OCI-LY7 (cell line): ENCODE data around the gene GRHL1. TPM values are rescaled to one million over a fixed set of nuclear protein-coding genes. Genes with fewer than 3 reads are reported as not detected.

Experiments
- BruUV-seq: library from RNA; stranded (reverse); fragments of 400-500 nt; replicated peaks from 2 replicates; lab custom pipeline; 2021; lab: Mats Ljungman, UMichigan
- CTCF ChIA-PET: fragments of 300-600 bp; sonication (Branson Sonifier 250); formaldehyde crosslinking; loops from one replicate; lab custom pipeline; 2022; ENCODE audit warnings: antibody characterized with exemption; ENCODE audit not compliant: unreplicated experiment; lab: Charles Lee
- POLR2A ChIA-PET: fragments of 300-600 bp; sonication (Branson Sonifier 250); formaldehyde crosslinking; loops from one replicate; lab custom pipeline; 2022; ENCODE audit warnings: antibody characterized with exemption; lab: Charles Lee
- DNase-seq: peaks from one replicate; pipeline ENCODE4 v3.0.0-alpha.2; 2015; ENCODE audit warnings: low spot score
- H2AFZ ChIP-seq: fragments of 200-600 bp; sonication (generic), shearing (Covaris generic); 2 replicates; pipeline ENCODE4 v1.6.1; 2014; ENCODE audit warnings: mild to moderate bottlenecking, antibody characterized with exemption, low read length, moderate library complexity
- H3K27ac ChIP-seq: fragments of 200-600 bp; sonication (generic); 2 replicates; pipeline ENCODE4 v1.5.1; 2014; ENCODE audit warnings: mixed run types, low read depth, mild to moderate bottlenecking, moderate library complexity, low read length, inconsistent platforms; ENCODE audit not compliant: poor library complexity, severe bottlenecking
- H3K36me3 ChIP-seq: fragments of 200-600 bp; sonication (generic); 2 replicates; pipeline ENCODE4 v1.6.1; 2014; ENCODE audit warnings: mild to moderate bottlenecking, antibody characterized with exemption, low read length, moderate library complexity, mixed read lengths; ENCODE audit not compliant: insufficient read depth
- H3K4me1 ChIP-seq: fragments of 200-600 bp; sonication (generic); 2 replicates; pipeline ENCODE4 v1.5.1; 2014; ENCODE audit warnings: mild to moderate bottlenecking, low read length; ENCODE audit not compliant: insufficient read depth, poor library complexity, severe bottlenecking
- H3K4me2 ChIP-seq: fragments of 200-600 bp; sonication (generic); 2 replicates; pipeline ENCODE4 v1.6.1; 2014; ENCODE audit warnings: mild to moderate bottlenecking, low read length
- H3K4me3 ChIP-seq: fragments of 200-600 bp; sonication (generic); 2 replicates; pipeline ENCODE4 v1.5.1; 2014; ENCODE audit warnings: mild to moderate bottlenecking, low read depth, low read length; ENCODE audit not compliant: poor library complexity, severe bottlenecking
- H3K79me2 ChIP-seq: fragments of 200-600 bp; sonication (generic); 2 replicates; pipeline ENCODE4 v1.6.1; 2016; ENCODE audit warnings: low read depth, mild to moderate bottlenecking, low read length, moderate library complexity, mixed read lengths; ENCODE audit not compliant: insufficient read depth
- H3K9me2 ChIP-seq: fragments of 200-600 bp; sonication (generic); 2 replicates; pipeline ENCODE4 v1.6.1; 2016; ENCODE audit warnings: mild to moderate bottlenecking, low read length, mixed read lengths; ENCODE audit not compliant: insufficient read depth
- H3K9me3 ChIP-seq: fragments of 200-600 bp; sonication (generic); 2 replicates; pipeline ENCODE4 v1.6.1; 2014; ENCODE audit warnings: mild to moderate bottlenecking, mixed run types, low read length, mixed read lengths
- H4K20me1 ChIP-seq: fragments of 200-600 bp; sonication (generic); 2 replicates; pipeline ENCODE4 v1.6.1; 2014; ENCODE audit warnings: mild to moderate bottlenecking, antibody characterized with exemption, low read length, moderate library complexity, mixed read lengths; ENCODE audit not compliant: insufficient read depth
- EZH2phosphoT487 ChIP-seq: fragments of 200-600 bp; sonication (generic); IDR thresholded peaks from 2 replicates; pipeline ENCODE4 v1.6.1; 2018; ENCODE audit warnings: low read depth, borderline replicate concordance, mild to moderate bottlenecking, mixed run types, antibody characterized with exemption, low read length, moderate library complexity, mixed read lengths
- intact Hi-C: fragments of 100-400 bp; cut with micrococcal nuclease; formaldehyde crosslinking; loops from one replicate; pipeline ENCODE4 v1.10.0; 2022; ENCODE audit not compliant: unreplicated experiment
- total RNA-seq, 2 experiments: library from RNA; depleted of rRNA in 1 of 2; stranded (reverse); fragments of >200 nt in 1 of 2; shearing (Covaris generic) in 1 of 2; gene quantifications; 2 replicates each; pipeline ENCODE4 v1.2.3, GENCODE V29; 2014 to 2022
- TF ChIP-seq, protein P1 (sequence below): fragments of 200-600 bp; sonication (generic); conservative IDR thresholded peaks from 2 replicates; pipeline ENCODE4 v1.5.1; 2014; ENCODE audit warnings: mild to moderate bottlenecking, antibody characterized with exemption, low read length, moderate library complexity, mixed read lengths

The GRHL1 gene
- total RNA-seq, 2 experiments from 2014 or later, result 0.19 to 2.5 TPM

DNA sequence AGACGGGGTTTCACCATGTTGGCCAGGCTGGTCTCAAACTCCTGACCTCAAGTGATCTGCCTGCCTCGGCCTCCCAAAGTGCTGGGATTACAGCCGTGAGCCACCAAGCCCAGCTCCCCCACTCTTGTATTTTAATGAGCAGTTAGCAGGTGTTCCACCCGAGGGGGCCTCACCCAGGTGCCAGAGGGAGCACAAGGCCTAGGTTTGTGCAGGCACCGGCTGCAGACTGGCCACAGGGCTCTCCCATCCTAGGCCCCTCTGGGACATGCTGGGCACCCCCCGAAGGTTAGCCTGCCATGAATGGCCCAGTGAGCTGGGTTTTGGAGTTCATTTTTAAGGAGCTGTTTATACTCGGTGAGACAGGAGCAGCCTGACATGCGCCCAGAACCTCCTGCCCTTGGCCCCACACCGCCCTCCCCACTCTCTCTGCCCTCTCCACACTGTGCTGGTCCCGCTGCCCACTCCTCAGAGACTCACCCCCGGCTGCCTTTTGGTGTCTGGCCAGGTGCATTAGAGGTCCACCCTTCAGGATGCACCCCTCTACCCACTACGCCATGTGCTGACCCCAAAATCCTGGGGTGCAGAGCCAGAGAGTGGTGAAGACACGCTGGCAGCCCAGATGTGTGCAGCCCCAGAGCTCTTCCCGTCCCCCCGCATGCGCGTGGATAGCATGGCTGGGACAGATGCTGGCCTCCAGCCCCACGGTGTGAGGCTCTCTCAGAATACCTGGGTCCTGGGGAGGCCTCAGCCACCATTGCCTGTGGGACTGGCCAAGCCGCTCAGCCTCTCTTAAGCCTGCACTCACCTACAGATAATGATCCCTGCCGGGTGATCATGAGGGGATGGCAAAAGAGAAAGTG lies 80.6 kb downstream of the GRHL1 start:
- H3K4me2 ChIP-seq, result no peak overlapping the region
- intact Hi-C loops, result no loop called here
- POLR2A ChIA-PET, result no interaction called here

DNA sequence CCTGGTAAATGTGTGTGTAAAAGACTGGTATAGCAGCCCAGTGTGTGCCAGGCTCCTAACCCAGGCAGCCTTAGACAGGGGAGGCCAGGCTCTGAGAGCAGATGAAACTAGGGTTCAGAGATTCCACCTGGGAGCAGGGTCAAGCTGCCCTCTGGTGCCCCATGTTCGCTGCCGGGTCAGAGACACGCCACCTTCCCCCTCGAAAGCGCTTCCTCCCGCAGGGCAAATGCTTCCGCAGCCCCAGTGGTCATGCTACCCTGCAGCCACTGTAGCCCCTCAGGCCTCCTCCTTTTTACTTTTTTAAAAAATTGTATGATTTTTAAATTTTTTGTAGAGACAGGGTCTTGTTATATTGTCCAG lies 81.2 kb downstream of the GRHL1 start:
- no peak overlapping the region for H3K27ac ChIP-seq
- H4K20me1 ChIP-seq, result no peaks in the 10 kb centered on the region
- intact Hi-C loops, result no loop called here
- no peaks in the 10 kb centered on the region for H3K79me2 ChIP-seq
- H3K4me1 ChIP-seq, result no peaks in the 10 kb centered on the region
- H3K9me3 ChIP-seq, result no peaks in the 10 kb centered on the region
- ChIA-PET CTCF (no interaction called here), POLR2A (no interaction called here)
- DNase-seq, result no peak
- no peaks in the 10 kb centered on the region for H3K36me3 ChIP-seq
- TF ChIP-seq, protein P1, sequence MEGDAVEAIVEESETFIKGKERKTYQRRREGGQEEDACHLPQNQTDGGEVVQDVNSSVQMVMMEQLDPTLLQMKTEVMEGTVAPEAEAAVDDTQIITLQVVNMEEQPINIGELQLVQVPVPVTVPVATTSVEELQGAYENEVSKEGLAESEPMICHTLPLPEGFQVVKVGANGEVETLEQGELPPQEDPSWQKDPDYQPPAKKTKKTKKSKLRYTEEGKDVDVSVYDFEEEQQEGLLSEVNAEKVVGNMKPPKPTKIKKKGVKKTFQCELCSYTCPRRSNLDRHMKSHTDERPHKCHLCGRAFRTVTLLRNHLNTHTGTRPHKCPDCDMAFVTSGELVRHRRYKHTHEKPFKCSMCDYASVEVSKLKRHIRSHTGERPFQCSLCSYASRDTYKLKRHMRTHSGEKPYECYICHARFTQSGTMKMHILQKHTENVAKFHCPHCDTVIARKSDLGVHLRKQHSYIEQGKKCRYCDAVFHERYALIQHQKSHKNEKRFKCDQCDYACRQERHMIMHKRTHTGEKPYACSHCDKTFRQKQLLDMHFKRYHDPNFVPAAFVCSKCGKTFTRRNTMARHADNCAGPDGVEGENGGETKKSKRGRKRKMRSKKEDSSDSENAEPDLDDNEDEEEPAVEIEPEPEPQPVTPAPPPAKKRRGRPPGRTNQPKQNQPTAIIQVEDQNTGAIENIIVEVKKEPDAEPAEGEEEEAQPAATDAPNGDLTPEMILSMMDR, result no peak
- no peak for TF ChIP-seq EZH2phosphoT487
- no peak overlapping the region for H2AFZ ChIP-seq
- no peak overlapping the region for H3K4me3 ChIP-seq
- BruUV-seq, result no TSS peak
- no peaks in the 10 kb centered on the region for H3K9me2 ChIP-seq
- H3K4me2 ChIP-seq, result no peak overlapping the region

More for the DNA sequence above, 80.6 kb downstream of the GRHL1 start:
- Histone ChIP-seq H3K36me3 (no peaks in the 10 kb centered on the region), H3K9me2 (no peaks in the 10 kb centered on the region), H3K4me1 (no peaks in the 10 kb centered on the region), H3K79me2 (no peaks in the 10 kb centered on the region), H2AFZ (no peak overlapping the region), H3K27ac (no peak overlapping the region), H4K20me1 (no peaks in the 10 kb centered on the region), H3K4me3 (no peak overlapping the region), H3K9me3 (no peaks in the 10 kb centered on the region)
- CTCF ChIA-PET, result no interaction called here
- no TSS peak for BruUV-seq
- TF ChIP-seq, protein P1, result no peak
- TF ChIP-seq EZH2phosphoT487, result no peak
- no peak for DNase-seq

DNA sequence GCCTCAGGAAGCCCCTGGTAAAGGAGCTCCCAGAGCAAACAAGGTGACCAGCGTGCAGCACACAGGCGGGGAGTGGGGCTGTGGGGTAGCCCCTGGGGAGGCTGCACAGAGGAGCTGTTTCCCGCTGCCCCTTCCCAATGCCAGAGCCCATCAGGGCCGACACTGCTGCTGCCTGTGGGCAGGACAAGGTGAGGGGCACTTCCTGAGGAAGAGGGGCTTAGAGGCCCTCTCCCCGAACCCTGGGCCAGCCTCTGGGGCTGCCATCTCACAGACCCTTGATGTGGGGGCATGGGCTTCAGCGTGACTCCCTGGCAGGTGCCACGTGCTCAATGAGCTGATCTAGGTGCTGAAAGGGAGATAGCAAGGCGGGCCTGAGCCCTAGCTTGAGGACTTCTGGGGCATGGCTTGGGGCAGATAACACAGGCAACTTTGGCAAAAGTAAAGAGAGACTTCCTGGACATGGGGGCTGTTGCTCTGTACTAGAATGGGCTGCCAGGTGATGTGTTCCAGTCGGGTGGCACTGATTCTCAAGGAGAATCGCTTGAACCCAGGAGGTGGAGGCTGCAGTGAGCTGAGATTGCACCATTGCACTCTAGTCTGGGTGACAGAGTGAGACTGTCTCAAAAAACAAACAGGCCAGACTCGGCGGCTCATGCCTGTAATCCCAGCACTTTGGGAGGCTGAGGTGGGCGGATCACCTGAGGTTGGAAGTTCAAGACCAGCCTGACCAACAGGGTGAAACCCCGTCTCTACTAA lies 81.9 kb downstream of the GRHL1 start:
- Histone ChIP-seq H3K4me1 (no peaks in the 10 kb centered on the region), H3K79me2 (no peaks in the 10 kb centered on the region), H3K4me2 (no peak overlapping the region), H4K20me1 (no peaks in the 10 kb centered on the region), H3K9me3 (no peaks in the 10 kb centered on the region), H3K27ac (no peak overlapping the region), H3K36me3 (no peaks in the 10 kb centered on the region), H3K9me2 (no peaks in the 10 kb centered on the region), H2AFZ (no peak overlapping the region), H3K4me3 (no peak overlapping the region)
- DNase-seq, result no peak
- POLR2A ChIA-PET, result no interaction called here
- no TSS peak for BruUV-seq
- CTCF ChIA-PET, result no interaction called here
- TF ChIP-seq, protein P1, result no peak
- no peak for TF ChIP-seq EZH2phosphoT487
- intact Hi-C loops, result no loop called here
